ENCODE measurements around the gene PNMA1. TPM values are rescaled to one million over a fixed set of nuclear protein-coding genes. Genes with fewer than 3 reads are reported as not detected.

Gene PNMA1
- total and polyA plus RNA-seq, 2 donors = 38.3 to 85.8 TPM

- no peaks in the 10 kb centered on the region for H3K4me1 ChIP-seq (ENCODE audit: insufficient read depth)
- DNase-seq (ENCODE audit: extremely low spot score) = no peak
- peaks cover 14% of the 10 kb centered on the region for H3K36me3 ChIP-seq (ENCODE audit: insufficient read depth)
- H3K4me3 ChIP-seq (ENCODE audit: low read depth, low read length) = no peak overlapping the region
- H3K27ac ChIP-seq (ENCODE audit: low read depth) = no peak overlapping the region
- WGBS = 84% methylated on average over 12 of the region's 12 CpGs
Observed at GRCh38 chr14:73721101-73721821, 7.1 kb upstream of the PNMA1 start.

DNA sequence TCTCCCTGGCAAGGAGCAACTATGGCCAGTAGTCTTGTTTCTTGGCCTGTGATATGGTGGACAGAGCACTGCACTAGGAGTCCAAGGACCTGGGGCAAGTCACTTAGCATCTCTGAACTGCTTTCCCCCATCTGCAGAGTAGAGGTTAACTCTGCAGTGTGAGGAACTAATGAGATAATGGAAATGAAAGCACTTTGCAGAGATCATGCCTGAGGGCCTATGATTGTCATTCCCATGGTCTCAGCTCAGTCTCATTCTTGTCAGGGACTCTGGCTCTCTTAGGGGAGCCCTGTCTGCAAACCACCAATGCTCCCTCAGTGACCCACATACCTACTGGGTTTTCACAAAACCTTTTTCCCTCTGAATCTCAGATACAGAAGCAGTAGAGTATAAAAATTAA, 6.5 kb upstream of the PNMA1 start:
- H3K36me3 ChIP-seq (ENCODE audit: insufficient read depth) = peaks cover 14% of the 10 kb centered on the region

GRCh38 chr14:73719791-73720190, 5.6 kb upstream of the PNMA1 start:
- WGBS = 91% methylated on average over 8 of the region's 8 CpGs
- Histone ChIP-seq H3K27ac (ENCODE audit: low read depth) (peak overlapping the region; percentile 14), H3K36me3 (ENCODE audit: insufficient read depth) (peaks cover 14% of the 10 kb centered on the region), H3K4me3 (ENCODE audit: low read depth, low read length) (no peak overlapping the region), H3K4me1 (ENCODE audit: insufficient read depth) (no peaks in the 10 kb centered on the region)
- DNase-seq (ENCODE audit: extremely low spot score) = no peak

More for the DNA sequence above, 6.5 kb upstream of the PNMA1 start:
- no peak overlapping the region for H3K4me3 ChIP-seq (ENCODE audit: low read depth, low read length)
- DNase-seq (ENCODE audit: extremely low spot score) = no peak
- no peaks in the 10 kb centered on the region for H3K4me1 ChIP-seq (ENCODE audit: insufficient read depth)
- H3K27ac ChIP-seq (ENCODE audit: low read depth) = no peak overlapping the region

DNA sequence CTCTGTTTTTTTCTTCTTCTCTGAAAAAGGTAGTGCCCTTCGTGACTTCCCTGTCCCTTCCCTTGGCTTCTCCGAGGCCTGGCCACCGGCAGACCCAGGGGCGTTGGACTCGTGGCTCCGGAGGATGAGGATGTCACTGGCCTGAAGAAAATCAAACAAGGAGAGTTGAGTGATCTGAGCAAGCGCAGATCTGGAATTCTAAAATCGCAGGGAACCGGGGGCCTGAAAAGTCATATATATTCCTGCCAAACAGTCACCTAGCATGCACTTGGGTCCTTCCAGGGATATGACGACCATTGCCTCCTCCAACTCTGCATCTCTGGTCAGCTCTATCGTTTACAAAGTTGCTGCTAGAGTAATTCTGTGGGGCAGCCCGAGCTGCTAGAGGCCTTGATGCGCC, 5.2 kb upstream of the PNMA1 start:
- H3K27ac ChIP-seq (ENCODE audit: low read depth) = peak overlapping the region; percentile 14
- H3K4me1 ChIP-seq (ENCODE audit: insufficient read depth) = no peaks in the 10 kb centered on the region
- 76% methylated on average over 13 of the region's 13 CpGs for WGBS
- H3K4me3 ChIP-seq (ENCODE audit: low read depth, low read length) = no peak overlapping the region
- peaks cover 14% of the 10 kb centered on the region for H3K36me3 ChIP-seq (ENCODE audit: insufficient read depth)
- no peak for DNase-seq (ENCODE audit: extremely low spot score)

DNA sequence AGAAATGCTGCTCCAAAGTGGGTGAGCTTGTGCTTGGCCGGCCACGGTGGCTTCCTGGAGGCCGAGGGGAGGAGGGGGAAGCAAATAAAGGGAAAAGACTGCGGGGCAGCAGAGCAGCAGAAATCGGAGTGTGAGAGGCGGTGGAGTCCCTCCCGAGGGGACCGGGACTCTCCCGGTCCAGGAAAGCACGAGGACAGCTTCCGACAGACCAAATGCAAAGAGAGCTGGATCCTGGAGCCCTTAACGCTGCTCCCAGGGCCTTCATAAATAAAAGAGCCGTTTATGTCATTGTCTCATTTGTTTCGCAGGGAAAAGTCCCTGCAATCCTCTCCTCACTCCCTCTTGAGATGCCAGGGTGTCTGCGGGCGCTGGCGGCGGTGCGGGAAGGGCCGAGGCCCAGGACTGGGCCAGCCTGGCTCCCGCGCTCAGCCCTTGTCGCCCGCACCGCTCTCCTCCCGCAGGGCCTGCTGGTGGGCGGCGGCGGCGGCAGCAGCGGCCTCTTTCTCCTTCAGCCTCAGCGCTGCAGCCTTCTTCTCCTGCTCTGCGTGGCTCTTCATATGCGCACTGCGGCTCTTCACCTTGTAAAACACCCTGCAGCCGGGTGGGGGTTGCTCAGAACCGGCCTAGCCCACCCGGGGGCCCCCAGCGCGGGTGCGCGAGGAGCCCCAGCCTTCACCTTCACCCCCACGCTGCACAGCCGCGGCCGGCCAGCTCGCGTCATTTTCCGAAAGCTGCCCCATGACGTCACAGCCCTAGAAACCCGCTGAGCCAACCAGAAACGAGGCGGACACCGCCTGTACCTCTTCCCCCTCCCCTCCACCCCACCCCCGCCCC, 4.5 kb upstream of the PNMA1 start:
- H3K27ac ChIP-seq (ENCODE audit: low read depth) = no peak overlapping the region
- WGBS = 44% methylated on average over 55 of the region's 55 CpGs
- H3K4me1 ChIP-seq (ENCODE audit: insufficient read depth) = no peaks in the 10 kb centered on the region
- DNase-seq (ENCODE audit: extremely low spot score) = no peak
- no peak overlapping the region for H3K4me3 ChIP-seq (ENCODE audit: low read depth, low read length)
- H3K36me3 ChIP-seq (ENCODE audit: insufficient read depth) = peaks cover 12% of the 10 kb centered on the region

- 46% methylated on average over 20 of the region's 20 CpGs for WGBS
- DNase-seq (ENCODE audit: extremely low spot score) = no peak
- Histone ChIP-seq H3K36me3 (ENCODE audit: insufficient read depth) (peaks cover 12% of the 10 kb centered on the region), H3K27ac (ENCODE audit: low read depth) (no peak overlapping the region), H3K4me3 (ENCODE audit: low read depth, low read length) (no peak overlapping the region), H3K4me1 (ENCODE audit: insufficient read depth) (no peaks in the 10 kb centered on the region)
Observed at GRCh38 chr14:73717711-73718417, 3.7 kb upstream of the PNMA1 start.

DNA sequence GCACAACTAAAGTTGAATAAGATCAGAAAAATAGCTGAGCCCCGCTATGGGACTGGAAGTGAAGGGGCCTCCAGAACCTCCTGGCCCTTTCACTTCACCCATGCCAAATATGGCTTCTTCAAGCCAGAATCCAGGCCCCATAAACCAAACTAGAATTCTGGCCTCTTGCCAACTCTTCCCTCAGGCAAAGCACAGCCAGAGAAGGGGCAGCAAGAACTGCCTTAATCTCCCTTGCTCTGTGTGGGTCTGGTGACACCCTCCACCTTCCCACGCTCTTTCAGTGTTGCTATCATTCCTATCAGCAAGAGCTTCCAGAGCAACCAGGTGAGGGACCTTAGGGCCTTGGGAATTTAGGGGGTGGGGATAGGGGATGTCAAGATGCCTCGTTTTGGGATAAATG, 3.1 kb upstream of the PNMA1 start:
- no peaks in the 10 kb centered on the region for H3K4me1 ChIP-seq (ENCODE audit: insufficient read depth)
- no peak overlapping the region for H3K4me3 ChIP-seq (ENCODE audit: low read depth, low read length)
- WGBS = 38% methylated on average over 3 of the region's 3 CpGs
- no peak overlapping the region for H3K27ac ChIP-seq (ENCODE audit: low read depth)
- H3K36me3 ChIP-seq (ENCODE audit: insufficient read depth) = peaks cover 10% of the 10 kb centered on the region
- no peak for DNase-seq (ENCODE audit: extremely low spot score)

DNA sequence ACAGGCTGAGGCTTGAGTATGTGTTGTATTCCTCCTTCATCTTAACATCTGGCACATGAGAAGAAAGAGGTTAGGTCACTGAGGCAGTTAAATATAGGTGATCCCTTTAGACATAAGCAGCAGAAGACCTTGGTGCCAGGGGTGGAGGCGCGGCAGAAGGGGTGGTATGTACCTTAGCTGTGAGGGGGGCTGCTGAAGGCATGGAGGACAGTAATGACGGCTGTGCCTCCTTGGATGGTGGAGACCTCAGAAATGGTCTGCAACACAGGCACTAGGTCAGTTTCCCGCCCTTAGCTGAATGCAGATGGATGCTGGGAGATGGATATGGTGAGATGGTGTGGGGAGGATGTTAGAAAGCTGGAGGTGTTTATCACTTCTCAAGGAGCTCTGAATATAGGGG, 1.5 kb upstream of the PNMA1 start:
- WGBS = 91% methylated on average over 4 of the region's 4 CpGs
- Histone ChIP-seq H3K4me3 (ENCODE audit: low read depth, low read length) (no peak overlapping the region), H3K27ac (ENCODE audit: low read depth) (no peak overlapping the region), H3K36me3 (ENCODE audit: insufficient read depth) (peaks cover 10% of the 10 kb centered on the region), H3K4me1 (ENCODE audit: insufficient read depth) (no peaks in the 10 kb centered on the region)
- no peak for DNase-seq (ENCODE audit: extremely low spot score)

DNA sequence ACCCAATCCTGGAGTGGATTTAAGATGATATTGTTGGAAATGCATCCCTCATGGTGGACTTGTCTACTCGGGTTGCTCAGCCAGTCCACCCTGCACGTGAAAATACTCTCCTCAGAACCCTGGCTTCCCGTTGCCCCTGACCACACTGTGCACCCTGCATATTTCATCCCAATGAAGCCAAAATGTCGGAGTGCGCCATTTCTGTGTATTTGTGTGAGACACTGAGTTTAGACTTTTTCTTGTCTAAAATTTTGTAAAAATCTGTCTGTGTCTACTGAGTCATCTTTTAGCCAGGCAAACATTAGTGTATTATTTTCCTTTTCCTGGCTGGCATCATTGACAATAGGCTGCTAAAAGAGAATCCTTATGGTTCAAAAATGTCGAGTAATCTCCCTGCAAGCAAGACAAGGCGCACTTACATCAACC, 485 bp upstream of the PNMA1 start:
- no peak overlapping the region for H3K4me3 ChIP-seq (ENCODE audit: low read depth, low read length)
- no peak overlapping the region for H3K27ac ChIP-seq (ENCODE audit: low read depth)
- 48% methylated on average over 7 of the region's 7 CpGs for WGBS
- H3K4me1 ChIP-seq (ENCODE audit: insufficient read depth) = no peaks in the 10 kb centered on the region
- DNase-seq (ENCODE audit: extremely low spot score) = no peak
- peaks cover 10% of the 10 kb centered on the region for H3K36me3 ChIP-seq (ENCODE audit: insufficient read depth)

- H3K4me3 ChIP-seq (ENCODE audit: low read depth, low read length) = peak overlapping the region; percentile 79
- 4% methylated on average over 21 of the region's 21 CpGs for WGBS
- H3K27ac ChIP-seq (ENCODE audit: low read depth) = no peak overlapping the region
- no peaks in the 10 kb centered on the region for H3K4me1 ChIP-seq (ENCODE audit: insufficient read depth)
- peaks cover 4% of the 10 kb centered on the region for H3K36me3 ChIP-seq (ENCODE audit: insufficient read depth)
- no peak for DNase-seq (ENCODE audit: extremely low spot score)
Observed at GRCh38 chr14:73713206-73713802, 880 bp downstream of the PNMA1 start.

DNA sequence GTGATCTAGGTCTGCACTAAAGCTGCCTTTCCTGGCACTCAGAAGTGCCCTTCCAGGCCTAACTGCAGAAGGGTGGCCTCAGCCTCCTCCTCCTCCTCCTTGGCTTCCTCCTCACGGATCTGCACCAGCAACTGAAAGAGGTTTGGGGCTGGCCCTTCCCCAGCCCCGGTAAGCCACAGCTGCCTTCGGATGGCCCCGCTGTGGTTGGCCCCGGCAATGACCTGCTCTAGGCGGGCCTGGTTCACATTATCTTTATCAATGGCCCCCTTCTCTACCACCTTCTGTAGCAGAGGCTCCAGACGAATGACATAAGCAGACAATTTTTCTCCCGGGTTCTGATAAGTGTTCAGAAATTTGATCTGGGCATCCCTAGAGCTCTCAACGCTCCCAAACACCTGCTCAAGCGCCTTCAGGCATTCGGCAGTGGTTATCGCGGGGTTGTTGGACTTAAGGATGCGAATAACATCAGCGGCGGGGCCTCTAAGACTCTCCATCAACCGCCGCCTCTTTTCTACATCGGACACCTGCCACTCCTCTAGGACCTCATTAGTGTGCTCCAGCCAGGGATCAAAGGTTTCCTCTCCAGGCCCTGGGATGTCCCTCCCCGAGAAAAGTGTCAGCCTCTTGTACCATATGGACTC, 1.5 kb downstream of the PNMA1 start:
- no peak for DNase-seq (ENCODE audit: extremely low spot score)
- H3K4me3 ChIP-seq (ENCODE audit: low read depth, low read length) = peak overlapping the region; percentile 79
- peak overlapping the region; percentile 4 for H3K27ac ChIP-seq (ENCODE audit: low read depth)
- H3K4me1 ChIP-seq (ENCODE audit: insufficient read depth) = no peaks in the 10 kb centered on the region
- no peaks in the 10 kb centered on the region for H3K36me3 ChIP-seq (ENCODE audit: insufficient read depth)
- 6% methylated on average over 20 of the region's 20 CpGs for WGBS

GRCh38 chr14:73712071-73712506, 2.1 kb downstream of the PNMA1 start:
- Histone ChIP-seq H3K4me1 (ENCODE audit: insufficient read depth) (no peaks in the 10 kb centered on the region), H3K4me3 (ENCODE audit: low read depth, low read length) (peak overlapping the region; percentile 79), H3K36me3 (ENCODE audit: insufficient read depth) (no peaks in the 10 kb centered on the region), H3K27ac (ENCODE audit: low read depth) (peak overlapping the region; percentile 4)
- 5% methylated on average over 11 of the region's 11 CpGs for whole genome bisulfite sequencing
- no peak for DNase-seq (ENCODE audit: extremely low spot score)

DNA sequence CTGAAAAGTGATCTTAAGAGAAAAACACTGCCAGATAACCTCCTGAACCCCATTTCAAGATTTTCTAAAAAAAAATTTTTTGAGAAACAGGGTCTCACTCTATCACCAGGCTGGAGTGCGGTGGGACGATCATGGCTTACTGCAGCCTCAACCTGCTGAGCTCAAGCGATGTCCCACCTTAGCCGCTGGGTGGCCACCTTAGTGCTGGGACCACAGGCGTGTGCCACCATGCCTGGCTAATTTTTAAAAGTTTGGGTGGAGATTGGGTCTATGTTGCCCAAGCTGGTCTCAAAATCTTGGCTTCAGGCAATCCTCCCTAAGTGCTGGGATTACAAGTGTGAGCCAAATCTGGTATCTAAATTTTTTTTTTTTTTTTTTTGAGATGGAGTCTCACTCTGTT, 3.4 kb downstream of the PNMA1 start:
- Histone ChIP-seq H3K27ac (ENCODE audit: low read depth) (no peak overlapping the region), H3K36me3 (ENCODE audit: insufficient read depth) (no peaks in the 10 kb centered on the region), H3K4me1 (ENCODE audit: insufficient read depth) (no peaks in the 10 kb centered on the region), H3K4me3 (ENCODE audit: low read depth, low read length) (no peak overlapping the region)
- no peak for DNase-seq (ENCODE audit: extremely low spot score)
- WGBS = 85% methylated on average over 5 of the region's 5 CpGs

Data from urinary bladder (tissue), 4 donors.